ENCODE results near the gene ZNF780B. TPM values are rescaled to one million over a fixed set of nuclear protein-coding genes. Genes with fewer than 3 reads are reported as not detected.
A peak's percentile ranks its signal among the peaks of the same experiment; 100 is the strongest.

ZNF780B gene
- total and polyA plus RNA-seq, 2 donors (not counting 3 experiments of a cell fraction or from before 2014, with no cell fraction given): 2.6 to 13.5 TPM

DNA sequence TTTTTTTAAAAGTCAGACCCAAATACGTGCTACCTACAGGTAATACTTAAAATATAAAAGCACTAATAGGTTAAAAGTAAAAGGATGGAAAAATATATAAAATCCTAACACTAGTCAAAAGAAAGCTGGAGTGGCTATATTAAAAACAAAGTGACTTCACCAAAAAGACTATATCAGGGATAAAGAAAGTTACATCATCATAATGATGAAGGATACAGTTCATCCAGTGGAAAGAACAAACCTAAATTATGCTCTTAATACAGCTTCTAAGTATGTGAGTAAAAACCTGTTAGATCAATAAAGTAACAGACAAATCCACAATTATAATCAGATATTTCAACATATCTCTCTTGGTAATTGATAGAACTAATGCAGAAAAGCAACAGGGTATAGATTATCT, 1.1 kb upstream of the ZNF780B start:
- intact Hi-C loops (cut with micrococcal nuclease): loop anchor here (5.0 kb wide), 1 partner anchor 35 kb away; the partner anchor contains the start of gene ZNF780A
- FAIRE-seq: no peak
- no peak overlapping the region for H3K27ac ChIP-seq (ENCODE audit: insufficient read depth, low read depth, low read length)
- peak overlapping the region; percentile 60 for H3K4me2 ChIP-seq (ENCODE audit: insufficient read depth, low read length)
- POLR2A ChIA-PET: no interaction called here
- peaks cover 0 to 13% of the 10 kb centered on the region in 2 experiments for H3K27me3 ChIP-seq (ENCODE audit: control insufficient read depth in 2 of 2, insufficient read depth in 2 of 2, low read length in 2 of 2)
- H3K9ac ChIP-seq (replicated peaks; ENCODE audit: extremely low read depth, insufficient read depth, low read length): no peak overlapping the region
- dilution Hi-C loops (cut with MboI; ENCODE audit: extremely low pct_ligation_motif_present, low sequenced_read_pairs): no loop called here
- TF ChIP-seq GATA2 (IDR thresholded peaks at IDR 0.05; ENCODE audit: insufficient read depth, insufficient read length, low read depth, low read length): no peak
- H3K4me3 ChIP-seq (replicated peaks in 1 of 3; ENCODE audit: insufficient read depth in 1 of 3, low read depth in 1 of 3, low read length in 3 of 3): no peak overlapping the region
- no peaks in the 10 kb centered on the region for H3K9me3 ChIP-seq (replicated peaks; ENCODE audit: control insufficient read depth, insufficient read depth, low read length)
- DNase-seq (ENCODE audit: low read depth, low spot score): no peak
- no peak overlapping the region for H2AFZ ChIP-seq (ENCODE audit: low read depth, low read length)
- H3K4me1 ChIP-seq (ENCODE audit: control insufficient read depth, extremely low read depth, insufficient read depth, low read length): peaks cover 6% of the 10 kb centered on the region
- CTCF ChIA-PET: no interaction called here
- H3K9me1 ChIP-seq (replicated peaks; ENCODE audit: control insufficient read depth, extremely low read depth, insufficient read depth, low read length): no peaks in the 10 kb centered on the region
- H4K20me1 ChIP-seq (replicated peaks; ENCODE audit: control insufficient read depth, extremely low read depth, insufficient read depth, low read length): no peaks in the 10 kb centered on the region
- no peaks in the 10 kb centered on the region for H3K79me2 ChIP-seq (ENCODE audit: control insufficient read depth, insufficient read depth, low read length)
- no TSS peak for BruUV-seq (replicated peaks)
- no peaks in the 10 kb centered on the region for H3K36me3 ChIP-seq (ENCODE audit: control insufficient read depth in 2 of 2, extremely low read depth in 1 of 2, insufficient read depth in 2 of 2, low read length in 2 of 2)

DNA sequence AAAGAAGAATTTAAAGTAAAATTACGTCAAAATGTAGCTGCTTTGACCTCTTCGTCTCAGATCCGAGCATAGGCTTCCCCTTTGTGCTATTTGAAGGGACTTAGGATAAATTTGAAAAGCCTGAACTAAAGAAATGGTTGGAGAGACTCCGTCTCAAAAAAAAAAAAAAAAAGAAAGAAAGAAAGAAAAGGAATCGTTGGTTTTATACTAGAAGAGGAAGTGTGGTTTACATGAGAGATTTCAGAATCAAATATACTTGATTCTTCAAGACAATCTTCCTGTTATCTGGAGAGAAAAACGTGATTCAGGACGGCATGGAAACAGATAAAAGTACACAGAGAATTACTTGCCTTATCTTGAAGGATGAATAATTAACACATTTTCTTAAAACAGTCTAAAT, 474 bp upstream of the ZNF780B start:
- FAIRE-seq (no peak), DNase-seq (ENCODE audit: low read depth, low spot score) (no peak)
- ChIA-PET CTCF (interaction anchor here (0.7 to 1.6 kb wide), 3 partner anchors 86 to 171 kb away, joined by 3 to 5 read pairs (median 4); partner anchors contain the start of gene PSMC4), POLR2A (no interaction called here)
- H3K4me1 ChIP-seq (ENCODE audit: control insufficient read depth, extremely low read depth, insufficient read depth, low read length): peaks cover 6% of the 10 kb centered on the region
- H3K4me3 ChIP-seq (replicated peaks in 1 of 3; ENCODE audit: insufficient read depth in 1 of 3, low read depth in 1 of 3, low read length in 3 of 3): peak overlapping the region; percentile 11 to 91 (median 51)
- dilution Hi-C loops (cut with MboI; ENCODE audit: extremely low pct_ligation_motif_present, low sequenced_read_pairs): no loop called here
- H3K79me2 ChIP-seq (ENCODE audit: control insufficient read depth, insufficient read depth, low read length): no peaks in the 10 kb centered on the region
- H4K20me1 ChIP-seq (replicated peaks; ENCODE audit: control insufficient read depth, extremely low read depth, insufficient read depth, low read length): no peaks in the 10 kb centered on the region
- H3K27ac ChIP-seq (ENCODE audit: insufficient read depth, low read depth, low read length): no peak overlapping the region
- peak overlapping the region; percentile 76 for H2AFZ ChIP-seq (ENCODE audit: low read depth, low read length)
- no peaks in the 10 kb centered on the region for H3K36me3 ChIP-seq (ENCODE audit: control insufficient read depth in 2 of 2, extremely low read depth in 1 of 2, insufficient read depth in 2 of 2, low read length in 2 of 2)
- no peaks in the 10 kb centered on the region for H3K9me3 ChIP-seq (replicated peaks; ENCODE audit: control insufficient read depth, insufficient read depth, low read length)
- intact Hi-C loops (cut with micrococcal nuclease): loop anchor here (5.0 kb wide), 1 partner anchor 36 kb away; the partner anchor contains the start of gene ZNF780A
- no TSS peak for BruUV-seq (replicated peaks)
- TF ChIP-seq GATA2 (IDR thresholded peaks at IDR 0.05; ENCODE audit: insufficient read depth, insufficient read length, low read depth, low read length) (no peak), JUN (IDR thresholded peaks at IDR 0.05; ENCODE audit: borderline replicate concordance, insufficient read depth, insufficient read length, low read depth) (no peak), POLR2AphosphoS5 (IDR thresholded peaks at IDR 0.05; ENCODE audit: insufficient read depth, low read depth, low read length) (no peak)
- TF ChIP-seq, protein P1, sequence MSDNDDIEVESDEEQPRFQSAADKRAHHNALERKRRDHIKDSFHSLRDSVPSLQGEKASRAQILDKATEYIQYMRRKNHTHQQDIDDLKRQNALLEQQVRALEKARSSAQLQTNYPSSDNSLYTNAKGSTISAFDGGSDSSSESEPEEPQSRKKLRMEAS (IDR thresholded peaks at IDR 0.05; ENCODE audit: insufficient read depth, insufficient read length): no peak
- peak overlapping the region; percentile 60 for H3K4me2 ChIP-seq (ENCODE audit: insufficient read depth, low read length)
- H3K27me3 ChIP-seq (ENCODE audit: control insufficient read depth in 2 of 2, insufficient read depth in 2 of 2, low read length in 2 of 2): peaks cover 0 to 13% of the 10 kb centered on the region in 2 experiments
- H3K9me1 ChIP-seq (replicated peaks; ENCODE audit: control insufficient read depth, extremely low read depth, insufficient read depth, low read length): no peaks in the 10 kb centered on the region
- peak overlapping the region; percentile 59 for H3K9ac ChIP-seq (replicated peaks; ENCODE audit: extremely low read depth, insufficient read depth, low read length)
